NCI-H748 (cell line): ENCODE measurements around the gene PDE4A.
"Not testable (repeated sequence)": the region's sequence is repeated elsewhere in the genome, so short reads cannot be mapped to it uniquely, and the experiment has no call there.

Experiments used
- DNase-seq: peaks from one replicate; lab custom pipeline; 2025; ENCODE audit not compliant: unreplicated experiment; lab: John Stamatoyannopoulos, UW

The PDE4A gene

DNA sequence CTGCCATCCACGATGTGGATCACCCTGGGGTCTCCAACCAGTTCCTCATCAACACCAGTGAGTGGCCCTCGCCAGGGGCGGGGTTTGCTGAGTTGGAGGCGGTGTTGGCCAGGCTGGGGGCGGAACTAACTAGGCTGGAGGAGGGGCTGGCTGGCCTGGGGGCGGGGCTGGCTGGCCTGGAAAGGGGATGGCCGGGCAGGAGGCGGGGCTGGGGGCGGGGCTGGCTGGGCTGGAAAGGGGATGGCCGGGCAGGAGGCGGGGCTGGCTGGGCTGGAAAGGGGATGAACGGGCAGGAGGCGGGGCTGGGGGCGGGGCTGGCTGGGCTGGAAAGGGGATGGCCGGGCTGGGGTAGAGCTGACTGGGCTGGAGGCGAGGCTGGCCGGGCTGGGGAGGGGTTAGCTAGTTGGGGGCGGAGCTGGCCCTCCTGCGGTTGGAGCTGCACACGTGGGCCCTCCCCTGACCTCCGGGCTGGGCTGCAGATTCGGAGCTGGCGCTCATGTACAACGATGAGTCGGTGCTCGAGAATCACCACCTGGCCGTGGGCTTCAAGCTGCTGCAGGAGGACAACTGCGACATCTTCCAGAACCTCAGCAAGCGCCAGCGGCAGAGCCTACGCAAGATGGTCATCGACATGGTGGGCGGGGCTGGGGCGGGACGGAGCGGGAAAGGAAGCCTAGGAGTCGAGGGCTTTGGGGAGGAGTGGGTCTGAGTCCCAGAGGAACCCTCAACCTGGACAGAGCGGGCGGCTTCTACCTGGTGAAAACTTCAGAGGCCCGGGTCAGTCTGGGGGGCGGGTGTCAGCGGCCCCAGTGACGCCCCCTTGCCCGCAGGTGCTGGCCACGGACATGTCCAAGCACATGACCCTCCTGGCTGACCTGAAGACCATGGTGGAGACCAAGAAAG is 41.0 kb downstream of the PDE4A start:
- DNase-seq: peak; percentile 76

DNA sequence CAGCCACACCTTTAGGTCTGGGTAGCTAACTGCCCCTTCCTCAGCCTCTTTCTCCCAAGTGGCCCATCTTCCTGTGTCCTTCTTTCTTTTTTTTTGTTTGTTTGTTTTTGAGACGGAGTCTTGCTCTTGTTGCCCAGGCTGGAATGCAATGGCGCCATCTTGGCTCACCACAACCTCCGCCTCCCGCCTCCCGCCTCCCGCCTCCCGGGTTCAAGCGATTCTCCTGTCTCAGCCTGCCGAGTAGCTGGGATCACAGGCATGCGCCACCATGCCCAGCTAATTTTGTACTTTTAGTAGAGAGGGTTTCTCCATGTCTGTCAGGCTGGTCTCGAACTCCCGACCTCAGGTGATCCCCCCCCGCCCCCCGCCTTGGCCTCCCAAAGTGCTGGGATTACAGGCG is 41.7 kb downstream of the PDE4A start:
- not testable (repeated sequence) for DNase-seq

DNA sequence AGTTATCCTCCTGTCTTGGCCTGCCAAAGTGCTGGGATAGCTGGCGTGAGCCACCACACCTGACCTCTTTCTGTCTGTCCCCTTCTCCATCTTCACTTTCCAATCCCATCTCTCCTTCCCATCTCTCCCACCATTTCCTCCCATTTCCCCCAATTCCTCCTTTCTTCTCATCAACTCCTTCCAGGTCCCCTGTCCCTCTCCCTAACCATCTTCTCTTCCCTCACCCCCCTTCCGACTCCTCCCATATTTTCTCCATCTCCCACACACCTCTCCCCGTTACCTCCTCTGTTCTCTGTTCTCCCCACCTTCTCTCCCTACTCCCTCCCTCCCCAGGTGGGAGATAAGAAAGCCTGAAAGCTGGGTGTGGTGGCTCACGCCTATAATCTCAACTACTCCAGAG is 42.2 kb downstream of the PDE4A start:
- no peak for DNase-seq

DNA sequence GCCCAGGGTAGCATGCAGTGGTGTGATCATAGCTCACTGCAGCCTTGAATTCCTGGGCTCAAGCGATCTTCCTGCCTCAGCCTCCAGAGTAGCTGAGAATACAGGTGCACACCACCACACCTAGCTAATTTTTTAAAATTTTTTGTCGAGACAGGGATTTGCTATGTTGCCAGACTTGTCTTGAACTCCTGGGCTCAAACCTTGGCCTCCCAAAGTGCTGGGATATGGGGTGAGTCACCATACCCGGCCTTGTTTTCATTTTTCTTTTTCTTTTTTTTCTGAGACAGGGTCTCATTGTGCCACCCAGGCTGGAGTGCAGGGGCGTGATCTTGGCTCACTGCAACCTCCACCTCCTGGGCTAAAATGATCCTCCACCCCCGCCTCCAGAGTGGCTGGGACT is 44.1 kb downstream of the PDE4A start:
- DNase-seq: no peak

DNA sequence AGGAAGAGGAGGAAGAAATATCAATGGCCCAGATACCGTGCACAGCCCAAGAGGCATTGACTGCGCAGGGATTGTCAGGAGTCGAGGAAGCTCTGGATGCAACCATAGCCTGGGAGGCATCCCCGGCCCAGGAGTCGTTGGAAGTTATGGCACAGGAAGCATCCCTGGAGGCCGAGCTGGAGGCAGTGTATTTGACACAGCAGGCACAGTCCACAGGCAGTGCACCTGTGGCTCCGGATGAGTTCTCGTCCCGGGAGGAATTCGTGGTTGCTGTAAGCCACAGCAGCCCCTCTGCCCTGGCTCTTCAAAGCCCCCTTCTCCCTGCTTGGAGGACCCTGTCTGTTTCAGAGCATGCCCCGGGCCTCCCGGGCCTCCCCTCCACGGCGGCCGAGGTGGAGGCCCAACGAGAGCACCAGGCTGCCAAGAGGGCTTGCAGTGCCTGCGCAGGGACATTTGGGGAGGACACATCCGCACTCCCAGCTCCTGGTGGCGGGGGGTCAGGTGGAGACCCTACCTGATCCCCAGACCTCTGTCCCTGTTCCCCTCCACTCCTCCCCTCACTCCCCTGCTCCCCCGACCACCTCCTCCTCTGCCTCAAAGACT is 46.9 kb downstream of the PDE4A start:
- no peak for DNase-seq

DNA sequence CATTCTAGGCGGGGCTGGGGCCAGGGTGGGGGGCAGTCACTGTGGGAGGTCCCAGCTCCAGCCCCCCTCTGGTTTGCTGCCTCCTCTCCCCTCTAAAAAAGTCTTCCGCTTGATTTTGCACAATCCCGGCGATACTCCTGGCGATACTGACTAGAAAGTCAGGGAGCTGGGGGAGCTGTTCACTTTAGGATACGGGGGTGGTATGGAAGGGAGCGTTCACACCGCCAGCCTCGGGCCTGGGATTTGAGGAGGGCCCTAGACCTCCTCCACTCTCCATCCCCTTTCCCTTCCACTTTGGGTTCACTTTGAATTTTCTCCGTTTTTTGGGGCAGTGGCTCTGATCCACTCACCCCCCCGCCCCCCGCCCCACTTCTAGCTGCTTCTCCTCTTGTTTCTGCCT is 47.8 kb downstream of the PDE4A start:
- DNase-seq: no peak

DNA sequence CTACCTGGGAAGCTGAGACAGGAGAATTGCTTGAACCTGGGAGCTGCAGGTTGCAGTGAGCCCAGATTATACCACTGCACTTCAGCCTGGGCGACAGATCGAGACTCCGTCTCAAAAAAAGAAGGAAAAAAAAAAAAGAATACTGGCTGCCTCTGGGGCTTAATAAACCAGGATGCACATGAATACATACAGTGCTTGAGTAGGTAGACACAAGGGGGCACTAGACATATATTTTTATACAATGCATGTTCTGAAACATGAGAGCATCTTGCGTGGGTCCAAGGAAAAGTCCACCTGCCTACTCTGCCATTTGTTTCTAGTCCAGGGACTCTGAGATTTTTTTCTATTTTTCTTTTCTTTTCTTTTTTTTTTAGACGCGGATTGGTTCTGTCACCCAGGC is 51.6 kb downstream of the PDE4A start:
- peak; percentile 38 for DNase-seq

DNA sequence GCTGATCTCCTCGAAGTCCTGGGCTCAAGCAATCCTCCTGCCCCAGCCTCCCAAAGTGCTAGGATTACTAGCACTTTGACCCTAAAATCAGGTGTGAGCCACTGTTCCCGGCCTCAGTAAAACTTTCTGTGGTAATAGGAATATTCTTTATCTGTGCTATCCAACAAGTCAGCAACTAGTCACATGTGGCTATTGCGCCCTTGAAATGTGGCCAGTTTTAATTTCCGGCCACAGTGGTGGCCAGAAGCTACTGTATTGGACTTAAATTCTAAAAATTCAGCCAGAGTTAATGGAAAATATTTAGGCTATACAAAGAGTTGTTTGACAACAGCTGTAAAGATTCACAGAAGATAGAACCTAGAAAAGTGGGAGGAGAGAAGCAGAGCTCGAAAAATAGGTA is 52.9 kb downstream of the PDE4A start:
- no peak for DNase-seq

DNA sequence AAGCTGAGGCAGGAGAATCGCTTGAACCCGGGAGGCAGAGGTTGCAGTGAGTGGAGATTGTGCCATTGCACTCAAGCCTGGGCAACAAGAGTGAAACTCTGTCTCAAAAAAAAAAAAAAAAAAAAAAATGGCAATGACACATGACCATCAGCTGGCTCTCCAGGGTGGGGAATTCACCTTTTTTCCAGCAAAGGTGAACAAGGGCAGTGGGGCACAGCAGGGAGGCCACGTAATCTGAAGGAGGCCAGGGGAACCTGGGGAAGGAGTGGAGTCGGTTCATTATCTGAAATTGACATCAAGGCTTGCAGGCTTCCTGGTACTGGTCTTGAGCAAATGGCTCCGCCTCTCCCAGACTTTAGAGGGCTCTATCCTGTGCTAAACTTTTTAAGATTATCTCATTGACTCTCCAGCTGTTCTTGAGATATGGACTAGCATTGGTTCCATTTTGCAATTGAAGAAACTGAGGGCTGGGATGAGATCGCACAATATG is 54.7 kb downstream of the PDE4A start:
- DNase-seq: no peak

GRCh38 chr19:10478476-10478875 is 58.1 kb downstream of the PDE4A start:
- no peak for DNase-seq

DNA sequence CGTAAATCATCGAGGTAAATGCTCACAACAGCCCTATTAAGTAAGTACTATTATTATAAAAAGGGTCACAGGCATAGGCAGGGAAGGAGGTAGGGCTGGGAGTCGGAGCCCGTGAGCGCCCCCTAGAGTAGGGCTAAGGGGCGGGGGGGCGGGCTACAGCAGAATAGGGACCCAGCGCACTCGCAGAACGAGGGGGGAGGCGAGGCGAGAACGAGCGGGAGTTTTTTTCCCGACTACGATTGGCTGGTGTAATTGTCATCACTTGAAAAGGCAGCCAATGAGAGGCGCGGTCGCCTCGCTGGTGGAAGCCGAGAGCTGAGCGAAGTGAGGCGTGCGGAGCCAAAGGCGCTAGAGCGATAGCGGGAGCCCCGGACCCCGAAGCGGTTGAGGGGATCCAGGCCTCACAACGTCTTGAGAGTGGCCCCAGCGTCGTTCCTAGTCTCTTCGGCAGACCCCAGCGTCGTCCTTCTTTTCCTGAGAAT is 58.6 kb downstream of the PDE4A start:
- peak; percentile 85 for DNase-seq

DNA sequence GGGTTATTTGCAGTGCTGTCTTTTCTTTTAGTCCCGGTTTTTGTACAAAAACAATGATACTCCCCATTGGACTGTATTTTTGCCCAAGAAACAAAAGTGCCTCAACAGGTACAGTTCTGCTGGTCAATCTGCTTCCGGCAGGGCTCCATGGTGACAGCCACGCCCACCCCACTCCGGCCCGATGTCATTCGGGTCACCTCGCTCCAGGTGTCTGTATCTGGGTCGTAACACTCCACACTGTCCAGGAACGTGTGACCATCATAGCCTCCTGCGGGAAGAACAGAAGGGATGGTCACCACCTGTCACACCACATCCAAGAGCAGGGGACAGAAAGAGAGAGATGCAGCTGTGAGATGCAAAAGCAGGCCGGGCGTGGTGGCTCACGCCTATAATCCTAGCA is 66.2 kb downstream of the PDE4A start:
- DNase-seq: no peak

- no peak for DNase-seq
These were observed 71.2 kb downstream of the PDE4A start for GRCh38 chr19:10491472-10492047.

DNA sequence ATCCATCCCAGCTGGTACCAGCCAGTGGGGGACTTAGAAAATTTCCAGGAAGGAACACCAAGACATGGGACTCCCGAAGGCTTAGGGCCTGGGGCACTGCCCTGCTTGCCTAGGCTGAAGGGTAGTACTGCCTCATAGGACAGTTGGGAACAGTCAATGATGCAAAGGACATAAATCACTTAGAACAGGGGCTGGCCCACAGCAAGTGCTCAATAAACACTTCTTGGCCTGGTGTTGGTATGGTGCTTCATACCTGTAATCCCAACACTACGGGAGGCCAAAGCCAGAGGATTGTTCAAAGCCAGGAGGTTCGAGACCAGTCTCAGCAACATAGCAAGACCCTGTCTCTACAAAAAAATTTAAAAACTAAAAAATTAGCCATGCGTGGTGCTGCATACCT is 77.0 kb downstream of the PDE4A start:
- DNase-seq: no peak

- no peak for DNase-seq
These were observed 79.4 kb downstream of the PDE4A start for GRCh38 chr19:10499550-10500246.

- no peak for DNase-seq
These were observed 79.9 kb downstream of the PDE4A start for GRCh38 chr19:10500247-10500592.

DNA sequence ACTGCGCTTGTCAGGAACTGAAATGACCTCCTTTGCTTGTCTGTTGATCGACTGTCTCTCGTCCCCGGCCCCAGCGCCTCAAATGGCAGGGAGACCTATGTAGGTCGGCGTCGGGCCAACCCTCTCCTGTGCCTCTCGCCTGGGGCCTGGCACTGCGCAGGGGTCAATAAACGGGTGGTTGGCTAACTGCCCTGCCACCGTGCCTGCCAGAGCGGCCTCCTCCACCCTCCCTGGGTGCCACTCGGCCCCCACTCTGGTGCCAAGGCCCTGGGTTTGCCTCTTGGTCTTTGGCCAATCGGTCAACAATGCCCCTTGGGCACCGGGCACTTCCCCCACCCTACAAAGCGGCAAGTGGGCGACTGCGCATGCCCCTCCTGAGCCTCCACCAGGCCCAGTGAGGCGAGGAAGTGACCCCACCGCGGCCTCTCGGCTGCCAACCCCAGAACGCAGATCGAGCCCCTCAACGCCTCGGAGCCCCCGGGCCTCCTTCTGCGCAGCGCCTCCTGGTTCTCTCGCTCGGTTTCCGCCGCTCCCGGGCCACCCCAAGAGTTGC is 81.7 kb downstream of the PDE4A start:
- DNase-seq: peak; percentile 68

DNA sequence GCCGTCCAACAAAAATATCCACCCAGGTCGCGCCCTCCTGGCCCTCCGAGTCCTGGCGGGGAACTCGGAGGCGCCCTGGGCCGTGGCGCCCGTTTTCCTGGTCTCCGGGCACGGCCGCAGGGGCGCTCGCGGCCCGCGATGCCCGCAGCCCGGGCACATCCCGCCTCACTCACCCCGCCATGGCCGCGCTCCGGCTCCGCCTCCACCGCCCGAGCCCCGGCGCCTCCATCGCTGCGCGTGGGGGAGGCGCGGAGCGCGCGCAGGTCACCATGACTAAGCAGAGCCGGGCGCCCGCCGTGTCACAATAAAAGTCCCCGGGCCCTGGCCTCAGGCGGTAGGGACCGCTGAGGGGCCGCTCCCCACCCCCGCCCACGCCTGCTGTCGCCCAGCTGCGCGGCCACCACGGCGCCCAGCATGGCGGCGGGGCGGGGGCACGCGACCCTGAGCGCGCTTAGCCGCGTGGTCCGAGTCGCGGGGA is 82.2 kb downstream of the PDE4A start:
- DNase-seq: peak; percentile 90

GRCh38 chr19:10503002-10503789 is 82.9 kb downstream of the PDE4A start, which contains the start of gene KEAP1:
Gene KEAP1, minus strand, starts transcription at chr19:10503356. Its CDS starts 3,323 bp downstream, at chr19:10500033.
- peak; percentile 60 for DNase-seq
